ENCODE results near the gene ATP1A2.

- TF ChIP-seq CTCF (IDR thresholded peaks at IDR 0.05) (no peak), EZH2 (IDR thresholded peaks at IDR 0.05; ENCODE audit: borderline replicate concordance, insufficient read depth, low read depth, low read length, poor library complexity, severe bottlenecking) (no peak)
Measured at GRCh38 chr1:160158031-160158430, 42.5 kb downstream of the ATP1A2 start.
